ENCODE measurements around the gene RPL36.

Gene RPL36

DNA sequence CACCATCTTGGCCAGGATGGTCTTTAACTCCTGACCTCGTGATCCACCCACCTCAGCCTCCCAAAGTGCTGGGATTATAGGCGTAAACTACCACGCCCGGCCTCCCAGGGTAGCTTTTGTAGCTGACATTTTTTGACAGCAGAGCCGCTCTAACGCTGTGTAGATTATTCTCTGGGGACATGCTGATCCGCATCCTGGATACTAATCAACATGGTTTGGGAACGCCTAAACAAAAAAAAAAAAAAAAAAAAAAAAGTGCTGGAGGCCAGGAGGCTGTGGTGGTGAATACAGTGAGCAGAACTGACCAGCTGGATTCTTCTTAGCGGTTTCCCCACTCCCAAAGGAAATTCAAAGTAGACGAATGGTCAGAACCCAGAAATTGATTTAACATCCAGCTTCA, 24.7 kb downstream of the RPL36 start:
- H2AK5ac ChIP-seq (ENCODE audit: low read depth, low read length) = no peak overlapping the region
- H3K4ac ChIP-seq (ENCODE audit: low read length) = no peak overlapping the region
- H3K27me3 ChIP-seq (ENCODE audit: control insufficient read depth in 3 of 3, insufficient read depth in 3 of 3, low read depth in 1 of 3, low read length in 3 of 3) = no peaks in the 10 kb centered on the region
- no peak overlapping the region for H3K9ac ChIP-seq (ENCODE audit: low read depth, low read length, poor library complexity)
- no peak overlapping the region for H4K91ac ChIP-seq (ENCODE audit: low read depth, low read length, poor library complexity)
- no peak overlapping the region for H2BK12ac ChIP-seq (ENCODE audit: low read length)
- H2BK15ac ChIP-seq (ENCODE audit: low read length) = no peak overlapping the region
- no peak overlapping the region for H2AFZ ChIP-seq (ENCODE audit: low read length)
- H3K18ac ChIP-seq (ENCODE audit: low read length) = no peak overlapping the region
- WGBS, 2 donors (ENCODE audit: extremely low coverage in 2 of 2, insufficient read length in 2 of 2, insufficient replicate concordance in 1 of 2) = no CpG with 5 or more reads among the region's 10 CpGs
- H3K23ac ChIP-seq (ENCODE audit: low read depth, low read length, poor library complexity) = no peak overlapping the region
- DNase-seq (ENCODE audit: low spot score) = no peak
- H2BK120ac ChIP-seq (ENCODE audit: low read depth, low read length) = no peak overlapping the region
- no peak overlapping the region for H3K4me3 ChIP-seq (ENCODE audit: low read length in 2 of 2)
- no peak overlapping the region for H4K8ac ChIP-seq (ENCODE audit: low read depth, low read length)
- peaks cover 12% of the 10 kb centered on the region for H3K79me1 ChIP-seq (ENCODE audit: low read depth, low read length)
- H3K4me1 ChIP-seq (ENCODE audit: control insufficient read depth in 2 of 2, insufficient read depth in 1 of 2, low read depth in 1 of 2, low read length in 2 of 2) = peaks cover 5 to 8% of the 10 kb centered on the region in 2 donors
- H2BK5ac ChIP-seq (ENCODE audit: low read length) = no peak overlapping the region
- no peaks in the 10 kb centered on the region for H3K9me3 ChIP-seq (replicated peaks in 1 of 2; ENCODE audit: control insufficient read depth in 2 of 2, insufficient read depth in 1 of 2, low read depth in 1 of 2, low read length in 2 of 2)
- no peak overlapping the region for H3K27ac ChIP-seq (replicated peaks; ENCODE audit: low read length)
- H3K14ac ChIP-seq (ENCODE audit: low read length) = no peak overlapping the region
- H3K36me3 ChIP-seq (replicated peaks in 1 of 2; ENCODE audit: control insufficient read depth in 2 of 2, insufficient read depth in 2 of 2, low read length in 2 of 2) = peaks cover 38 to 69% of the 10 kb centered on the region in 2 donors
- no peak overlapping the region for H3K4me2 ChIP-seq (ENCODE audit: insufficient read depth, low read length, poor library complexity, severe bottlenecking)

DNA sequence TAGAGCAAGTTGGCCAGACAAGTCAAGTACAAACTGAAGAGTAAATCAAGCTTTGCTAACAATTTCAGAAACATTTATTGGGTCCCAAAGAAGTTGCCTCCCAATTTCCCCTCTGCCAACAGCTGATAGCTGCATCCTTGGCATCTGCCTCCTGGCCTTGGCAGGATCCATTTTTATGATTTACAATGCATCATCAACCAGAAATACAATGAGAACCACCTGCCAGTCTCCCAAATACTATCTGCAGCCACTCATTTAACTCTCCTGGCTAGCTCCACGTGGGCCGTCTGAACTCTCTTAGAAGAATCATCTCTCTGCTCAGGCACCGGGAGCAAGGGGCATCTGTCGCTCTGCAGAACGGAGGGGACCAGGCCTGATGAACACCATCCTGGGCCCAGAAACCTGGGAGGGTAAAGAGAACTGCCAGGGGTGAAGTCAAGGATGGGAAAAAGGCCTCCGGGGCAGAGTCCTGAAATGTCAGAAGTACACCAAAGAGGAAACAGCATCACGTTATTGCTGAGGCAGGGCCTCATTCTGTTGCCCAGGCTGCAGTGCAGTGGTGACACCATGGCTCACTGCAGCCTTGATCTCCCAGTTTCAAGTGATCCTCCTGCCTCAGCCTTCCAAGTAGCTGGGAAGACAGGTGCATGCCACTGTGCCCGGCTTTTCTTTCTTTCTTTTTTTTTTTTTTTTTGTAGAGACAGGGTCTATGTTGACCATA, 27.3 kb downstream of the RPL36 start:
- H4K8ac ChIP-seq (ENCODE audit: low read depth, low read length) = no peak overlapping the region
- no peak overlapping the region for H2BK120ac ChIP-seq (ENCODE audit: low read depth, low read length)
- H3K18ac ChIP-seq (ENCODE audit: low read length) = no peak overlapping the region
- H3K23ac ChIP-seq (ENCODE audit: low read depth, low read length, poor library complexity) = no peak overlapping the region
- no peak overlapping the region for H3K27ac ChIP-seq (replicated peaks; ENCODE audit: low read length)
- H3K9me3 ChIP-seq (replicated peaks in 1 of 2; ENCODE audit: control insufficient read depth in 2 of 2, insufficient read depth in 1 of 2, low read depth in 1 of 2, low read length in 2 of 2) = no peaks in the 10 kb centered on the region
- H2BK5ac ChIP-seq (ENCODE audit: low read length) = no peak overlapping the region
- peaks cover 9% of the 10 kb centered on the region for H3K79me1 ChIP-seq (ENCODE audit: low read depth, low read length)
- no peak overlapping the region for H3K9ac ChIP-seq (ENCODE audit: low read depth, low read length, poor library complexity)
- peaks cover 5 to 9% of the 10 kb centered on the region in 2 donors for H3K4me1 ChIP-seq (ENCODE audit: control insufficient read depth in 2 of 2, insufficient read depth in 1 of 2, low read depth in 1 of 2, low read length in 2 of 2)
- no peak overlapping the region for H2BK12ac ChIP-seq (ENCODE audit: low read length)
- H2BK15ac ChIP-seq (ENCODE audit: low read length) = no peak overlapping the region
- H3K4me3 ChIP-seq (ENCODE audit: low read length in 2 of 2) = peak overlapping the region in 1 of 2 donors; percentile 3
- H3K27me3 ChIP-seq (ENCODE audit: control insufficient read depth in 3 of 3, insufficient read depth in 3 of 3, low read depth in 1 of 3, low read length in 3 of 3) = no peaks in the 10 kb centered on the region
- H4K91ac ChIP-seq (ENCODE audit: low read depth, low read length, poor library complexity) = no peak overlapping the region
- no peak overlapping the region for H3K14ac ChIP-seq (ENCODE audit: low read length)
- no CpG with 5 or more reads among the region's 8 CpGs for WGBS, 2 donors (ENCODE audit: extremely low coverage in 2 of 2, insufficient read length in 2 of 2, insufficient replicate concordance in 1 of 2)
- H2AFZ ChIP-seq (ENCODE audit: low read length) = no peak overlapping the region
- peaks cover 20 to 45% of the 10 kb centered on the region in 2 donors for H3K36me3 ChIP-seq (replicated peaks in 1 of 2; ENCODE audit: control insufficient read depth in 2 of 2, insufficient read depth in 2 of 2, low read length in 2 of 2)
- H3K4ac ChIP-seq (ENCODE audit: low read length) = no peak overlapping the region
- no peak for DNase-seq (ENCODE audit: low spot score)
- H3K4me2 ChIP-seq (ENCODE audit: insufficient read depth, low read length, poor library complexity, severe bottlenecking) = no peak overlapping the region
- no peak overlapping the region for H2AK5ac ChIP-seq (ENCODE audit: low read depth, low read length)

DNA sequence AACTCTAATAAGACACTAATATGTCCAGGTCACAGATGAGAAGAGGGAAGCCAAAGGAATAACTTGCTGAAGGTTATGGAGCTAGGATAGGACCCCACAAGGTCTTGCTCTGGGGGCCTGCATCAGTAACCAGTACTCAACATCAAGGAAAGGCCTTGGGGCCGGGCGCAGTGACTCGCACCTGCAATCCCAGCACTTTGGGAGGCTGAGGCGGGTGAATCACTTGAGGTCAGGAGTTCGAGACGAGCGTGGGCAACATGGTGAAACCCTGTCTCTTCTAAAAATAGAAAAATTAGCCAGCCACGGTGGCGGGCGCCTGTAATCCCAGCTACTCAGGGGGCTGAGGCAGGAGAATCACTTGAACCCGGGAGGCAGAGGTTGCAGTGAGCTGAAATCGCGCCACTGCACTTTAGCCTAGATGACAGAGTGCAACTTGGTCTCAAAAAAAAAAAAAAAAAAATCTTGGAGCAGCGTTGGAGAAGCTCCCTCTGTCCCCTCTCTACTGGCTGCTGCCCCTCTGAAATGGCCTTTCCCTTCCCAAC, 28.0 kb downstream of the RPL36 start:
- no peak overlapping the region for H3K9ac ChIP-seq (ENCODE audit: low read depth, low read length, poor library complexity)
- H3K4me2 ChIP-seq (ENCODE audit: insufficient read depth, low read length, poor library complexity, severe bottlenecking) = no peak overlapping the region
- no peak overlapping the region for H2AK5ac ChIP-seq (ENCODE audit: low read depth, low read length)
- H3K23ac ChIP-seq (ENCODE audit: low read depth, low read length, poor library complexity) = no peak overlapping the region
- peaks cover 9% of the 10 kb centered on the region for H3K79me1 ChIP-seq (ENCODE audit: low read depth, low read length)
- H3K27ac ChIP-seq (replicated peaks; ENCODE audit: low read length) = no peak overlapping the region
- H2BK120ac ChIP-seq (ENCODE audit: low read depth, low read length) = no peak overlapping the region
- H2AFZ ChIP-seq (ENCODE audit: low read length) = no peak overlapping the region
- DNase-seq (ENCODE audit: low spot score) = no peak
- no peaks in the 10 kb centered on the region for H3K9me3 ChIP-seq (replicated peaks in 1 of 2; ENCODE audit: control insufficient read depth in 2 of 2, insufficient read depth in 1 of 2, low read depth in 1 of 2, low read length in 2 of 2)
- no CpG with 5 or more reads among the region's 14 CpGs for WGBS, 2 donors (ENCODE audit: extremely low coverage in 2 of 2, insufficient read length in 2 of 2, insufficient replicate concordance in 1 of 2)
- no peak overlapping the region for H3K14ac ChIP-seq (ENCODE audit: low read length)
- H2BK15ac ChIP-seq (ENCODE audit: low read length) = no peak overlapping the region
- H3K18ac ChIP-seq (ENCODE audit: low read length) = no peak overlapping the region
- H3K4me3 ChIP-seq (ENCODE audit: low read length in 2 of 2) = peak overlapping the region in 1 of 2 donors; percentile 75
- H4K8ac ChIP-seq (ENCODE audit: low read depth, low read length) = no peak overlapping the region
- H3K4me1 ChIP-seq (ENCODE audit: control insufficient read depth in 2 of 2, insufficient read depth in 1 of 2, low read depth in 1 of 2, low read length in 2 of 2) = peaks cover 5 to 9% of the 10 kb centered on the region in 2 donors
- peaks cover 15 to 38% of the 10 kb centered on the region in 2 donors for H3K36me3 ChIP-seq (replicated peaks in 1 of 2; ENCODE audit: control insufficient read depth in 2 of 2, insufficient read depth in 2 of 2, low read length in 2 of 2)
- no peaks in the 10 kb centered on the region for H3K27me3 ChIP-seq (ENCODE audit: control insufficient read depth in 3 of 3, insufficient read depth in 3 of 3, low read depth in 1 of 3, low read length in 3 of 3)
- H3K4ac ChIP-seq (ENCODE audit: low read length) = no peak overlapping the region
- H2BK12ac ChIP-seq (ENCODE audit: low read length) = no peak overlapping the region
- no peak overlapping the region for H4K91ac ChIP-seq (ENCODE audit: low read depth, low read length, poor library complexity)
- no peak overlapping the region for H2BK5ac ChIP-seq (ENCODE audit: low read length)

DNA sequence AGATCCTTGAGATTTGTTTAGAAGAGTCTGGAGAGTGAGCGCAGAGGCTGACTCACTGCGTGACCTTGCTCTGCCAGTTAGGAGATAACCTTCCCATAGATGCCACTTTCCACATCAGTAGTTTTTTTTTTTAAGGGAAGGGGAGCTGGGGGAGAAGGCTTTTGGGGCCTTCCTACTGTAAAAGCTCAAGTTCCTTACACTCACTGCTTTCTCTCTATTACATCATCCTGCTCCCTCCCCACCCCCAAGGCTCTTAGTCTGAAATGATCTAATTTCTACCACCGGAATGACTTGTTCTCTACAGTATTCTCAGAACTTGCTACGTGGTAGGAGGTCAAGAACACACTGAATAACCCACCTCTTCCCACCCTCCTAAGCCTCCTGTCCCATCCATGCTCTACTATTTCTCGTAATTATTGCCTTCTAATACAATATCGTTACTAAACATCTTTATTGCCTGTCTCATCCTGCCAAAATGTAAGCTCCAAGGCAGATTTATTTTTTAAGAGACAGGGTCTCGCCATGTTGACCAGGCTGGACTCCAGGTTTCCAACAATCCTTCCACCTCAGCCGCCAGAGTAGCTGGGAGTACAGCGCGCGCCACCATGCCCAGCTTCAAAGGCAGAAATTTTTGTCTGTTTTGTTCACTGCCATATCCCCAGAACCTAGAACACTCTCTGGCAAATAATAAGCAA, 28.6 kb downstream of the RPL36 start:
- no peak overlapping the region for H4K8ac ChIP-seq (ENCODE audit: low read depth, low read length)
- no peak overlapping the region for H3K23ac ChIP-seq (ENCODE audit: low read depth, low read length, poor library complexity)
- no peaks in the 10 kb centered on the region for H3K9me3 ChIP-seq (replicated peaks in 1 of 2; ENCODE audit: control insufficient read depth in 2 of 2, insufficient read depth in 1 of 2, low read depth in 1 of 2, low read length in 2 of 2)
- H2AFZ ChIP-seq (ENCODE audit: low read length) = no peak overlapping the region
- H3K27me3 ChIP-seq (ENCODE audit: control insufficient read depth in 3 of 3, insufficient read depth in 3 of 3, low read depth in 1 of 3, low read length in 3 of 3) = no peaks in the 10 kb centered on the region
- no peak overlapping the region for H2BK15ac ChIP-seq (ENCODE audit: low read length)
- no peak overlapping the region for H2AK5ac ChIP-seq (ENCODE audit: low read depth, low read length)
- WGBS, 2 donors (ENCODE audit: extremely low coverage in 2 of 2, insufficient read length in 2 of 2, insufficient replicate concordance in 1 of 2) = no CpG with 5 or more reads among the region's 11 CpGs
- no peak overlapping the region for H4K91ac ChIP-seq (ENCODE audit: low read depth, low read length, poor library complexity)
- H3K14ac ChIP-seq (ENCODE audit: low read length) = no peak overlapping the region
- no peak overlapping the region for H2BK120ac ChIP-seq (ENCODE audit: low read depth, low read length)
- peaks cover 10 to 31% of the 10 kb centered on the region in 2 donors for H3K36me3 ChIP-seq (replicated peaks in 1 of 2; ENCODE audit: control insufficient read depth in 2 of 2, insufficient read depth in 2 of 2, low read length in 2 of 2)
- peaks cover 5 to 9% of the 10 kb centered on the region in 2 donors for H3K4me1 ChIP-seq (ENCODE audit: control insufficient read depth in 2 of 2, insufficient read depth in 1 of 2, low read depth in 1 of 2, low read length in 2 of 2)
- no peak overlapping the region for H3K27ac ChIP-seq (replicated peaks; ENCODE audit: low read length)
- peak overlapping the region; percentile 77 for H3K4me2 ChIP-seq (ENCODE audit: insufficient read depth, low read length, poor library complexity, severe bottlenecking)
- H2BK12ac ChIP-seq (ENCODE audit: low read length) = no peak overlapping the region
- no peak overlapping the region for H3K4ac ChIP-seq (ENCODE audit: low read length)
- H2BK5ac ChIP-seq (ENCODE audit: low read length) = no peak overlapping the region
- no peak overlapping the region for H3K18ac ChIP-seq (ENCODE audit: low read length)
- peaks cover 9% of the 10 kb centered on the region for H3K79me1 ChIP-seq (ENCODE audit: low read depth, low read length)
- peak overlapping the region; percentile 75 to 97 for H3K4me3 ChIP-seq (ENCODE audit: low read length in 2 of 2)
- H3K9ac ChIP-seq (ENCODE audit: low read depth, low read length, poor library complexity) = no peak overlapping the region
- no peak for DNase-seq (ENCODE audit: low spot score)

All from neuronal stem cell (in vitro differentiated cells).